Esophagus muscularis mucosa (tissue), 4 donors: ENCODE data around the gene BCL11A. TPM values are rescaled to one million over a fixed set of nuclear protein-coding genes. Genes with fewer than 3 reads are reported as not detected.

ENCODE experiments used
- DNase-seq: peaks from one replicate; pipeline ENCODE4 v3.0.0-alpha.2; 2017; ENCODE audit errors: extremely low spot score
- H3K27ac ChIP-seq, 4 donors: fragments of 200-600 bp; sonication (generic); replicated peaks in 1 of 4; 1 replicate in 3 of 4; 2 replicates in 1 of 4; pipeline ENCODE4 v1.5.1; 2016 to 2019; ENCODE audit warnings: mild to moderate bottlenecking in 1 of 4
- H3K27me3 ChIP-seq, 4 donors: fragments of 200-600 bp; sonication (generic); one replicate each; pipeline versions ENCODE4 v1.5.1 to v1.6.0; 2016 to 2019
- H3K36me3 ChIP-seq, 4 donors: fragments of 200-600 bp; sonication (generic); one replicate each; pipeline ENCODE4 v1.5.1; 2016 to 2019
- H3K4me1 ChIP-seq, 4 donors: fragments of 200-600 bp; sonication (generic); one replicate each; pipeline ENCODE4 v1.5.1; 2016 to 2019
- H3K4me3 ChIP-seq, 4 donors: fragments of 200-600 bp; sonication (generic); 1 replicate in 2 of 4; 2 replicates in 2 of 4; pipeline ENCODE4 v1.5.1; 2016 to 2019; ENCODE audit warnings: mild to moderate bottlenecking in 4 of 4, moderate library complexity in 1 of 4
- H3K9me3 ChIP-seq, 4 donors: fragments of 200-600 bp; sonication (generic); 1 replicate in 3 of 4; 2 replicates in 1 of 4; pipeline ENCODE4 v1.5.1; 2016 to 2019
- CTCF ChIP-seq, 3 experiments: fragments of 200-600 bp in 2 of 3; fragments of 450-650 bp in 1 of 3; sonication (generic) in 2 of 3; IDR thresholded peaks; one replicate each; pipeline ENCODE4 v1.5.1; 2017 to 2019; ENCODE audit warnings: antibody characterized with exemption in 3 of 3, mild to moderate bottlenecking in 2 of 3, moderate library complexity in 1 of 3
- EP300 ChIP-seq: sonication (generic); formaldehyde crosslinking; IDR thresholded peaks from one replicate; pipeline ENCODE4 v1.6.1; 2017; ENCODE audit warnings: antibody characterized with exemption
- POLR2A ChIP-seq: fragments of 450-650 bp; IDR thresholded peaks from one replicate; pipeline ENCODE4 v1.6.1; 2017; ENCODE audit warnings: antibody characterized with exemption, moderate library complexity, mild to moderate bottlenecking, low read depth
- POLR2AphosphoS5 ChIP-seq, 2 donors: sonication (generic); formaldehyde crosslinking; IDR thresholded peaks; one replicate each; pipeline ENCODE4 v1.6.1; 2017; ENCODE audit warnings: antibody characterized with exemption in 2 of 2
- WGBS: methylation state at CpG from one replicate; pipeline ENCODE4 v1.1.5; 2018; 5-methylcytosine and 5-hydroxymethylcytosine counted together
- intact Hi-C: fragments of 100-400 bp; cut with DNase I; formaldehyde crosslinking; loops from one replicate; pipeline ENCODE4 v1.15.1; 2023
- total RNA-seq, 4 donors: library from RNA; depleted of rRNA; stranded (reverse); fragments of >200 nt; gene quantifications; one replicate each; pipeline versions ENCODE4 v1.1.0 to v1.2.1, GENCODE V29; 2016

BCL11A gene
- total RNA-seq, 4 donors from 2014 or later, result 3.5 to 11.3 (median 4.7) TPM

- intact Hi-C loops, result no loop called here
- H3K4me1 ChIP-seq, result no peaks in the 10 kb centered on the region
- DNase-seq, result no peak
- H3K27ac ChIP-seq, result no peak overlapping the region
- H3K9me3 ChIP-seq, result no peaks in the 10 kb centered on the region
- TF ChIP-seq POLR2AphosphoS5 (IDR thresholded peaks at IDR 0.05) (no peak), POLR2A (no peak), EP300 (no peak), CTCF (IDR thresholded peaks at IDR 0.05) (no peak)
- no peak overlapping the region for H3K4me3 ChIP-seq
- peaks cover 0 to 12% (median 0%) of the 10 kb centered on the region in 4 donors for H3K27me3 ChIP-seq
- no peaks in the 10 kb centered on the region for H3K36me3 ChIP-seq
- 75% methylated on average over 7 of the region's 7 CpGs for WGBS
Measured at GRCh38 chr2:60406192-60406591, 147.3 kb downstream of the BCL11A start.

- TF ChIP-seq POLR2AphosphoS5 (IDR thresholded peaks at IDR 0.05), result no peak
- no peak for TF ChIP-seq EP300
- TF ChIP-seq POLR2A, result no peak
- TF ChIP-seq CTCF (IDR thresholded peaks at IDR 0.05), result no peak
- Histone ChIP-seq H3K27ac (no peak overlapping the region), H3K4me1 (no peaks in the 10 kb centered on the region), H3K9me3 (no peaks in the 10 kb centered on the region), H3K27me3 (peaks cover 0 to 9% (median 0%) of the 10 kb centered on the region in 4 donors), H3K36me3 (no peaks in the 10 kb centered on the region), H3K4me3 (no peak overlapping the region)
- intact Hi-C loops, result no loop called here
- 74% methylated on average over 7 of the region's 7 CpGs for WGBS
- DNase-seq, result no peak
Measured at GRCh38 chr2:60405271-60405919, 148.1 kb downstream of the BCL11A start.

Other genes with a start within 250 kb of the BCL11A start
- 10 to 100 TPM; 11.9 to 16.0 (median 13.9) TPM for gene PAPOLG, start 202.6 kb upstream of the BCL11A start, total RNA-seq